HEK293 (cell line): ENCODE measurements around the gene ESRRA.

Experiments used
- CTCF ChIA-PET: fragments of 350-600 bp; formaldehyde crosslinking; extraction: SDS; loops from one replicate; lab custom pipeline; 2021; ENCODE audit warnings: antibody characterized with exemption; lab: Yijun Ruan, JAX
- POLR2A ChIA-PET: fragments of 300-600 bp; formaldehyde crosslinking; extraction: SDS; loops from one replicate; lab custom pipeline; 2020; ENCODE audit warnings: antibody characterized with exemption, inconsistent platforms; lab: Yijun Ruan, JAX
- H3K27ac ChIP-seq: fragments of 200-500 bp; sonication (Bioruptor generic); 2 replicates; pipeline ENCODE4 v1.5.1; 2014; ENCODE audit warnings: low read depth, low read length, control low read depth, inconsistent platforms; ENCODE audit errors: extremely low read depth
- H3K36me3 ChIP-seq, 2 experiments: fragments of 200-500 bp in 1 of 2; sonication (Bioruptor generic) in 1 of 2; 1 replicate in 1 of 2; 2 replicates in 1 of 2; pipeline ENCODE4 v1.5.1; 2014 to 2017; ENCODE audit warnings: inconsistent platforms in 2 of 2, low read length in 2 of 2; ENCODE audit not compliant: control insufficient read depth in 2 of 2, insufficient read depth in 1 of 2
- H3K4me1 ChIP-seq: fragments of 200-500 bp; sonication (Bioruptor generic); 2 replicates; pipeline ENCODE4 v1.5.1; 2014; ENCODE audit warnings: mild to moderate bottlenecking, low read length, inconsistent platforms; ENCODE audit not compliant: control insufficient read depth, insufficient read depth
- H3K4me3 ChIP-seq: 2 replicates; pipeline ENCODE4 v1.5.1; 2011; ENCODE audit warnings: low read depth, mild to moderate bottlenecking, control low read depth, low read length, moderate library complexity
- H3K9me3 ChIP-seq: fragments of 200-500 bp; sonication (Bioruptor generic); 2 replicates; pipeline ENCODE4 v1.5.1; 2014; ENCODE audit warnings: low read depth, low read length, inconsistent platforms; ENCODE audit not compliant: control insufficient read depth, insufficient read depth
- BCL11B ChIP-seq: fragments of 450-650 bp; formaldehyde crosslinking; IDR thresholded peaks from 2 replicates; pipeline ENCODE4 v1.5.1; 2016; ENCODE audit warnings: low read depth, missing biosample characterization, missing genetic modification characterization
- BCL6B ChIP-seq: fragments of 450-650 bp; formaldehyde crosslinking; IDR thresholded peaks from 2 replicates; pipeline ENCODE4 v1.5.1; 2017; ENCODE audit warnings: missing biosample characterization, missing genetic modification characterization
- HOXA7 ChIP-seq: sonication (generic); formaldehyde crosslinking; IDR thresholded peaks from 2 replicates; pipeline ENCODE4 v1.8.1; 2022; ENCODE audit warnings: missing genetic modification reagents, borderline replicate concordance
- HOXD13 ChIP-seq: sonication (generic); formaldehyde crosslinking; IDR thresholded peaks from 2 replicates; pipeline ENCODE4 v1.8.0; 2022; ENCODE audit warnings: missing genetic modification reagents, borderline replicate concordance
- PRDM6 ChIP-seq: fragments of 450-650 bp; formaldehyde crosslinking; IDR thresholded peaks from 2 replicates; pipeline ENCODE4 v1.5.1; 2017; ENCODE audit warnings: missing biosample characterization, missing genetic modification characterization
- SP3 ChIP-seq: fragments of 450-650 bp; formaldehyde crosslinking; IDR thresholded peaks from 2 replicates; pipeline ENCODE4 v1.5.1; 2016; ENCODE audit warnings: missing biosample characterization, missing genetic modification characterization
- ZBTB26 ChIP-seq: fragments of 450-650 bp; formaldehyde crosslinking; optimal IDR thresholded peaks from 2 replicates; pipeline ENCODE3; 2016; ENCODE audit warnings: missing biosample characterization, mild to moderate bottlenecking, missing genetic modification characterization
- ZFP3 ChIP-seq: fragments of 450-650 bp; formaldehyde crosslinking; IDR thresholded peaks from 2 replicates; pipeline ENCODE4 v1.5.1; 2016; ENCODE audit warnings: low read depth, missing biosample characterization, missing genetic modification characterization
- ZFP37 ChIP-seq: fragments of 450-650 bp; formaldehyde crosslinking; IDR thresholded peaks from 2 replicates; pipeline ENCODE4 v1.5.1; 2016; ENCODE audit warnings: missing biosample characterization, missing genetic modification characterization
- ZFP69B ChIP-seq: fragments of 450-650 bp; formaldehyde crosslinking; IDR thresholded peaks from 2 replicates; pipeline ENCODE4 v1.5.1; 2016; ENCODE audit warnings: missing biosample characterization, missing genetic modification characterization
- ZNF157 ChIP-seq: fragments of 450-650 bp; formaldehyde crosslinking; IDR thresholded peaks from 2 replicates; pipeline ENCODE4 v1.5.1; 2016; ENCODE audit warnings: missing biosample characterization, missing genetic modification characterization
- ZNF211 ChIP-seq: fragments of 450-650 bp; formaldehyde crosslinking; IDR thresholded peaks from 2 replicates; pipeline ENCODE4 v1.5.1; 2016; ENCODE audit warnings: low read depth, missing biosample characterization, missing genetic modification characterization
- ZNF335 ChIP-seq: fragments of 450-650 bp; formaldehyde crosslinking; conservative IDR thresholded peaks from 2 replicates; pipeline ENCODE4 v1.5.1; 2016; ENCODE audit warnings: missing biosample characterization, missing genetic modification characterization
- ZNF561 ChIP-seq: fragments of 450-650 bp; IDR thresholded peaks from 2 replicates; pipeline ENCODE4 v1.5.1; 2018; ENCODE audit warnings: missing biosample characterization, missing genetic modification characterization, borderline replicate concordance
- ZNF623 ChIP-seq: fragments of 450-650 bp; formaldehyde crosslinking; IDR thresholded peaks from 2 replicates; pipeline ENCODE4 v1.5.1; 2016; ENCODE audit warnings: missing biosample characterization, missing genetic modification characterization
- ZNF660 ChIP-seq: fragments of 450-650 bp; IDR thresholded peaks from 2 replicates; pipeline ENCODE4 v1.5.1; 2018; ENCODE audit warnings: missing biosample characterization, mild to moderate bottlenecking, missing genetic modification characterization
- ZNF768 ChIP-seq: fragments of 450-650 bp; formaldehyde crosslinking; IDR thresholded peaks from 2 replicates; pipeline ENCODE4 v1.5.1; 2018; ENCODE audit warnings: missing biosample characterization, mild to moderate bottlenecking, missing genetic modification characterization
- ZNF785 ChIP-seq: fragments of 450-650 bp; formaldehyde crosslinking; IDR thresholded peaks from 2 replicates; pipeline ENCODE4 v1.5.1; 2016; ENCODE audit warnings: missing biosample characterization, missing genetic modification characterization
- ZSCAN30 ChIP-seq: fragments of 450-650 bp; IDR thresholded peaks from 2 replicates; pipeline ENCODE4 v1.5.1; 2018; ENCODE audit warnings: missing biosample characterization, mild to moderate bottlenecking, missing genetic modification characterization, moderate library complexity
- ZXDB ChIP-seq: fragments of 450-650 bp; formaldehyde crosslinking; IDR thresholded peaks from 2 replicates; pipeline ENCODE4 v1.5.1; 2016; ENCODE audit warnings: missing biosample characterization, missing genetic modification characterization
- TF ChIP-seq, protein P1 (sequence below): fragments of 450-650 bp; formaldehyde crosslinking; IDR thresholded peaks from 2 replicates; pipeline ENCODE4 v1.5.1; 2017; ENCODE audit warnings: missing biosample characterization, missing genetic modification characterization

ESRRA gene

DNA sequence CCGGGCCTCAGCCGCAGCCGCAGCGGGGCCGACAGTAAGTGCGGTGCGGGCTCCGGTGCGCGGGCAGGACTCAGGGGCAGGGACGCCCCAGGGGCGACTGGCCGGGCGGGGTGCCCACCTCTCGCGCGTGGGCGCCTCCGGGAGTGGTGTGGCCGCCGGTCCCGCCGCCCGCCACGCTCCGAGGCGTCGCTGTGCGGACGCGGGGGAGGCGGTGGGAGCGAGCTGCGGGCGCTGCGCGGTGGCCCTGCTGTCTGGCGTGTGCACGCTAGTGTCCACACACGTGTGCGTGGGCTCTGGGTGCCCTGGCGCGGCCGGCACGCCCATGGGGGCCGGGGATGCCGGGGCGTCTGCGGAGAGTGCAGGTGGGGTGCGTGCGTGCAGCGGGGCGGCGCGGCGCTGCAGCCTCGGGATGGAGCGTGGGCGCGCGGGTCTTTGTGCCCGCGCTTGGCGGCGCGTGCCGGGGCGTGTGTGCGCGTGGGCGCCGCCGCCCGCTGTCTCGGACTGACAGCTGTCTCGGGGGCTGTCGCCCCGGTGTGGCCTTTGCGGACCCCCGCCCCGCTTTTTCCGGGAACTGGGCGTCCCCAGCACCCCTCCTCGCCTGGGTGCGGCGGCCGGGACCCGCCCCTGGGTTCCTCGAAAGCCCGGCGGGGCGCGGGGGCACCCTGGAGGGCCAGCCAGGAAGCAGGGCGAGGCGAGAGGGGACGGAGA lies 13.4 kb upstream of the ESRRA start (continued):
- TF ChIP-seq BCL6B, result no peak
- no peak for TF ChIP-seq ZNF157 (tag by site-specific recombination)
- no peak for TF ChIP-seq ZNF335
- no peak for TF ChIP-seq ZFP69B
- peak; percentile 44 for TF ChIP-seq ZBTB26
- TF ChIP-seq HOXD13 (CRISPR knock-in tag), result no peak
- no peak for TF ChIP-seq ZSCAN30 (tag by site-specific recombination)
- no peak for TF ChIP-seq ZXDB

DNA sequence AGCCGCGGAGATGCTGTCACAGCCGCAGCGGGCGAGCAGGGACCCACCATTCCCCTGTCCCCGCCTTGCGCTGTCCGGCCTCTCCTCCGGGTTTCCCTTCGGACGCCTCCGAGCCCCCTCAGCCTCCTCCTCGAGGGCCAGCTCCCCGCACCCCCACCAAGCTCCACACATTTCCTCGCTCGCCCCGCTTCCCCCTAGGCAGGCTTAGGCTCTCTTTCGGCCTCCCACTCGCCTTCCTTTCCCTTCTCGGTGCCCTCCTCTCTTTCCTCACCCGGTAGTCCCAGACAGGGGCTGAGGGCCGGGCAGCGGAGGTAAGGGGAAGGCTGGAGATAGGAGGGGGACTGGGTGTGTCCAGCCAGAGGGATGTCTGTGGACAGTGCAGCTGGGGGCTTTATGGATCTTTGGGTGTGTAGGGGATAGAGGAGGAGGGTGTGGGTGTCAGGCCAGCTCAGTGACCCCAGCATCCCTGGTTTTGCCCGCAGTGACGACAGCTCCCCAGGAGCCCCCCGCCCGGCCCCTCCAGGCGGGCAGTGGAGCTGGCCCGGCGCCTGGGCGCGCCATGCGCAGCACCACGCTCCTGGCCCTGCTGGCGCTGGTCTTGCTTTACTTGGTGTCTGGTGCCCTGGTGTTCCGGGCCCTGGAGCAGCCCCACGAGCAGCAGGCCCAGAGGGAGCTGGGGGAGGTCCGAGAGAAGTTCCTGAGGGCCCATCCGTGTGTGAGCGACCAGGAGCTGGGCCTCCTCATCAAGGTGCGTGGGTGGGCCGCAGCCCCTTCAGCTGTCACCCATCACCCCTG lies 12.7 kb upstream of the ESRRA start:
- ChIA-PET CTCF (interaction anchor here (0.6 to 1.4 kb wide), 4 partner anchors 8 to 86 kb away, joined by 3 to 6 read pairs (median 4); partner anchors contain the start of gene FERMT3), POLR2A (no interaction called here)
- Histone ChIP-seq H3K4me1 (no peaks in the 10 kb centered on the region), H3K9me3 (no peaks in the 10 kb centered on the region), H3K4me3 (no peak overlapping the region; the same call in 1 of the 2 replicates), H3K27ac (no peak overlapping the region), H3K36me3 (peaks cover 0 to 15% of the 10 kb centered on the region in 2 experiments; a peak in 1 of 3 replicates)
- TF ChIP-seq ZNF785 (tag by site-specific recombination) (no peak), ZFP37 (tag by site-specific recombination) (no peak), ZNF768 (tag by site-specific recombination) (no peak), ZNF561 (no peak), PRDM6 (tag by site-specific recombination) (no peak), SP3 (tag by site-specific recombination) (no peak), HOXA7 (CRISPR knock-in tag) (no peak), ZFP3 (tag by site-specific recombination) (no peak), ZNF211 (no peak), ZSCAN30 (tag by site-specific recombination) (no peak), BCL11B (tag by site-specific recombination) (no peak), ZNF623 (tag by site-specific recombination) (no peak), ZNF660 (tag by site-specific recombination) (no peak), ZNF335 (no peak)
- TF ChIP-seq, protein P1, sequence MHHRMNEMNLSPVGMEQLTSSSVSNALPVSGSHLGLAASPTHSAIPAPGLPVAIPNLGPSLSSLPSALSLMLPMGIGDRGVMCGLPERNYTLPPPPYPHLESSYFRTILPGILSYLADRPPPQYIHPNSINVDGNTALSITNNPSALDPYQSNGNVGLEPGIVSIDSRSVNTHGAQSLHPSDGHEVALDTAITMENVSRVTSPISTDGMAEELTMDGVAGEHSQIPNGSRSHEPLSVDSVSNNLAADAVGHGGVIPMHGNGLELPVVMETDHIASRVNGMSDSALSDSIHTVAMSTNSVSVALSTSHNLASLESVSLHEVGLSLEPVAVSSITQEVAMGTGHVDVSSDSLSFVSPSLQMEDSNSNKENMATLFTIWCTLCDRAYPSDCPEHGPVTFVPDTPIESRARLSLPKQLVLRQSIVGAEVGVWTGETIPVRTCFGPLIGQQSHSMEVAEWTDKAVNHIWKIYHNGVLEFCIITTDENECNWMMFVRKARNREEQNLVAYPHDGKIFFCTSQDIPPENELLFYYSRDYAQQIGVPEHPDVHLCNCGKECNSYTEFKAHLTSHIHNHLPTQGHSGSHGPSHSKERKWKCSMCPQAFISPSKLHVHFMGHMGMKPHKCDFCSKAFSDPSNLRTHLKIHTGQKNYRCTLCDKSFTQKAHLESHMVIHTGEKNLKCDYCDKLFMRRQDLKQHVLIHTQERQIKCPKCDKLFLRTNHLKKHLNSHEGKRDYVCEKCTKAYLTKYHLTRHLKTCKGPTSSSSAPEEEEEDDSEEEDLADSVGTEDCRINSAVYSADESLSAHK (tag by site-specific recombination), result no peak
